ENCODE measurements around the gene XXYLT1.
A peak's percentile ranks its signal among the peaks of the same experiment; 100 is the strongest.

The XXYLT1 gene

GRCh38 chr3:195168009-195168762 is 102.8 kb downstream of the XXYLT1 start:
- peaks cover 12% of the 10 kb centered on the region for H3K4me1 Mint-ChIP-seq

GRCh38 chr3:195165790-195166189 is 105.2 kb downstream of the XXYLT1 start:
- Mint-ChIP-seq H3K27me3 (no peaks in the 10 kb centered on the region), H3K27ac (no peak overlapping the region), H3K9me3 (no peaks in the 10 kb centered on the region), H3K4me1 (peaks cover 21% of the 10 kb centered on the region), H3K4me3 (no peak overlapping the region), H3K36me3 (no peaks in the 10 kb centered on the region)

More at GRCh38 chr3:195168009-195168762, 102.8 kb downstream of the XXYLT1 start:
- no peak overlapping the region for H3K4me3 Mint-ChIP-seq
- no peaks in the 10 kb centered on the region for H3K9me3 Mint-ChIP-seq
- no peaks in the 10 kb centered on the region for H3K27me3 Mint-ChIP-seq
- H3K36me3 Mint-ChIP-seq = no peaks in the 10 kb centered on the region
- H3K27ac Mint-ChIP-seq = no peak overlapping the region

- Mint-ChIP-seq H3K27me3 (no peaks in the 10 kb centered on the region), H3K36me3 (no peaks in the 10 kb centered on the region), H3K4me1 (peaks cover 21% of the 10 kb centered on the region), H3K27ac (no peak overlapping the region), H3K4me3 (no peak overlapping the region), H3K9me3 (no peaks in the 10 kb centered on the region)
These were observed 105.7 kb downstream of the XXYLT1 start for GRCh38 chr3:195165265-195165609.

- H3K4me3 Mint-ChIP-seq = no peak overlapping the region
- no peaks in the 10 kb centered on the region for H3K27me3 Mint-ChIP-seq
- no peak overlapping the region for H3K27ac Mint-ChIP-seq
- H3K9me3 Mint-ChIP-seq = no peaks in the 10 kb centered on the region
- no peaks in the 10 kb centered on the region for H3K36me3 Mint-ChIP-seq
- H3K4me1 Mint-ChIP-seq = peaks cover 21% of the 10 kb centered on the region
These were observed 106.2 kb downstream of the XXYLT1 start for GRCh38 chr3:195164573-195165264.

- no peak overlapping the region for H3K4me3 Mint-ChIP-seq
- no peak overlapping the region for H3K27ac Mint-ChIP-seq
- no peaks in the 10 kb centered on the region for H3K36me3 Mint-ChIP-seq
- H3K9me3 Mint-ChIP-seq = no peaks in the 10 kb centered on the region
- peaks cover 21% of the 10 kb centered on the region for H3K4me1 Mint-ChIP-seq
- no peaks in the 10 kb centered on the region for H3K27me3 Mint-ChIP-seq
These were observed 107.0 kb downstream of the XXYLT1 start for GRCh38 chr3:195163719-195164572.

GRCh38 chr3:195162816-195163215 is 108.1 kb downstream of the XXYLT1 start:
- no peak overlapping the region for H3K4me3 Mint-ChIP-seq
- H3K9me3 Mint-ChIP-seq = no peaks in the 10 kb centered on the region
- no peaks in the 10 kb centered on the region for H3K36me3 Mint-ChIP-seq
- H3K27me3 Mint-ChIP-seq = no peaks in the 10 kb centered on the region
- peaks cover 21% of the 10 kb centered on the region for H3K4me1 Mint-ChIP-seq
- H3K27ac Mint-ChIP-seq = no peak overlapping the region

- Mint-ChIP-seq H3K4me1 (peaks cover 26% of the 10 kb centered on the region), H3K9me3 (no peaks in the 10 kb centered on the region), H3K27me3 (no peaks in the 10 kb centered on the region), H3K4me3 (no peak overlapping the region), H3K36me3 (no peaks in the 10 kb centered on the region), H3K27ac (peak overlapping the region; percentile 68)
These were observed 108.8 kb downstream of the XXYLT1 start for GRCh38 chr3:195162033-195162669.

DNA sequence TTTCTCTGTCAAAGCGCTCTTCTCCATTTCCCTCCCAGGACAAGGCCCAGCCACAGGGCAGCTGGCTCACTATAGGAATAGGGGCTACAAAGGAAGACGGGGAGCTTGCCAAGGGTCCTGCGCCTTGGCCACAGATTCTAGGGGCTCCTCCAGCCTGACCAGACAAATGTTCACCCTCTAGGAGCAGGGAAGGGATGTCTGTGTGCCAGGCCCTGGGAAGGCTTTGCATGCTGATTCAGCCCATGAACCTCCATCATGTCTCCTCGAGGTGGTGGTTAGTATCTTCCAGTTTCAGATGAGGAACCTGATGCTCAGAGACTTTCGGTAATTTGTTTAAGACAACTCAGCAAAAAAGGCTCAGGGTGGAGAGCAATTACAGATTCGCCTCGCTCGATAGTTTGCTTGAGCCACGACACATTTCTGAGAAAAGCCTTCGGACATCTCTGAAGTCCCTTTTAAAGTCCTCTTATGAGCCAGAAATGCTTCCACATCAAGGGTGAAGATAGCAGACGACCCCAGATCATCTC is 110.0 kb downstream of the XXYLT1 start:
- no peaks in the 10 kb centered on the region for H3K9me3 Mint-ChIP-seq
- H3K36me3 Mint-ChIP-seq = no peaks in the 10 kb centered on the region
- no peak overlapping the region for H3K4me3 Mint-ChIP-seq
- no peaks in the 10 kb centered on the region for H3K27me3 Mint-ChIP-seq
- H3K4me1 Mint-ChIP-seq = peaks cover 26% of the 10 kb centered on the region
- no peak overlapping the region for H3K27ac Mint-ChIP-seq

GRCh38 chr3:195160257-195160898 is 110.6 kb downstream of the XXYLT1 start:
- Mint-ChIP-seq H3K4me1 (peaks cover 26% of the 10 kb centered on the region), H3K27me3 (no peaks in the 10 kb centered on the region), H3K4me3 (no peak overlapping the region), H3K27ac (no peak overlapping the region), H3K9me3 (no peaks in the 10 kb centered on the region), H3K36me3 (no peaks in the 10 kb centered on the region)

GRCh38 chr3:195159814-195160165 is 111.2 kb downstream of the XXYLT1 start:
- no peak overlapping the region for H3K27ac Mint-ChIP-seq

DNA sequence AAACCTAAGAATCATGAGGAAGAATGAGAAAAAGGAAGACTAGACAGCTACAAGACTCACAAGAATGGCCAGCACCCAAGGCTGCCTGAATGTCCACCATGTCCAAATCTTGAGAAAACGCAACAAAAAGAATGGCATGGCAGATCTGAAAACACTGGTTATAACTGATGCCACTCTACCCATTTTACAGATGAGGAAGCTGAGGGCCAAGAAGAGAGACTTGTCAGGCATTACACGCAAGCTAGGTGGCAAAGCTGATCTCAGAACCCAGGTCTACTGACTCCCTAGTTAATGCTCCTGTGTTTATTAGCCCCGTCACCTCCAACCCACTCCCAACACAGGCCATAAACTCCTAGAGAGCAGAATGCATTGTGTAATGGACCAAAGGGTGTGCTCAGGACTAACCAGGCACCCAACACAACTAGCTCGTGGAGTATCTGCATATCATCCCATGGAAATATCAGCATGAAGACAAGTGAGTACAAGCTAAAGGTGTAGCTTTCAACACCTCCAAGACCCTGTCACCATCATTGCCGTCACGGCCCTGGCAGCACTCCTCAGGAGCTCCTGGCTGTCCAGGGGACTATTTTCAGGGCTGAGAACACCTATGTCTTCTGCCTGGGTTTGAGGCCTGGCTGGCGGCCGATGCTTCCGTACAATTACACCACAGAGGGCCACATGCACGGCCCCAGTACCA is 111.7 kb downstream of the XXYLT1 start:
- Mint-ChIP-seq H3K36me3 (no peaks in the 10 kb centered on the region), H3K4me1 (peaks cover 33% of the 10 kb centered on the region), H3K27me3 (no peaks in the 10 kb centered on the region), H3K4me3 (no peak overlapping the region), H3K27ac (no peak overlapping the region), H3K9me3 (no peaks in the 10 kb centered on the region)

More at GRCh38 chr3:195159814-195160165, 111.2 kb downstream of the XXYLT1 start:
- Mint-ChIP-seq H3K9me3 (no peaks in the 10 kb centered on the region), H3K4me1 (peaks cover 28% of the 10 kb centered on the region), H3K4me3 (no peak overlapping the region), H3K27me3 (no peaks in the 10 kb centered on the region), H3K36me3 (no peaks in the 10 kb centered on the region)

- peaks cover 18% of the 10 kb centered on the region for H3K4me1 Mint-ChIP-seq
- no peak overlapping the region for H3K27ac Mint-ChIP-seq
- no peaks in the 10 kb centered on the region for H3K36me3 Mint-ChIP-seq
- H3K27me3 Mint-ChIP-seq = no peaks in the 10 kb centered on the region
- no peak overlapping the region for H3K4me3 Mint-ChIP-seq
- no peaks in the 10 kb centered on the region for H3K9me3 Mint-ChIP-seq
These were observed 114.6 kb downstream of the XXYLT1 start for GRCh38 chr3:195156286-195156890.

GRCh38 chr3:195155570-195156241 is 115.3 kb downstream of the XXYLT1 start:
- peaks cover 22% of the 10 kb centered on the region for H3K4me1 Mint-ChIP-seq
- no peaks in the 10 kb centered on the region for H3K36me3 Mint-ChIP-seq
- no peak overlapping the region for H3K4me3 Mint-ChIP-seq
- H3K27me3 Mint-ChIP-seq = no peaks in the 10 kb centered on the region
- no peak overlapping the region for H3K27ac Mint-ChIP-seq
- no peaks in the 10 kb centered on the region for H3K9me3 Mint-ChIP-seq

Data from activated naive CD4-positive, alpha-beta T cell treated with anti-CD3 and anti-CD28 coated beads, Interleukin-2, amount 50 U/mL, for 24 hours (primary cell).